Measurements from ENCODE around the gene CCDC122. TPM values are rescaled to one million over a fixed set of nuclear protein-coding genes. Genes with fewer than 3 reads are reported as not detected.
"Not testable (repeated sequence)": the region's sequence is repeated elsewhere in the genome, so short reads cannot be mapped to it uniquely, and the experiment has no call there.

The CCDC122 gene
- total RNA-seq, 4 donors from 2014 or later = 2.0 to 6.0 (median 3.6) TPM

GRCh38 chr13:43830497-43830881, 49.1 kb downstream of the CCDC122 start:
- Histone ChIP-seq H3K4me1 (no peaks in the 10 kb centered on the region), H3K27me3 (no peaks in the 10 kb centered on the region), H3K9me3 (no peaks in the 10 kb centered on the region), H3K27ac (no peak overlapping the region), H3K4me3 (no peak overlapping the region), H3K36me3 (no peaks in the 10 kb centered on the region)
- 24% methylated on average over 5 of the region's 5 CpGs for WGBS
- TF ChIP-seq POLR2A (IDR thresholded peaks at IDR 0.05) (no peak), POLR2AphosphoS5 (IDR thresholded peaks at IDR 0.05) (no peak), EP300 (IDR thresholded peaks at IDR 0.05) (no peak), CTCF (IDR thresholded peaks at IDR 0.05) (no peak)
- no peak for DNase-seq (ENCODE audit: low spot score in 2 of 2)

- not testable (repeated sequence) for H3K27me3 ChIP-seq; H3K27ac ChIP-seq; H3K4me1 ChIP-seq; H3K4me3 ChIP-seq; H3K9me3 ChIP-seq; H3K36me3 ChIP-seq; DNase-seq (ENCODE audit: low spot score in 2 of 2)
- WGBS = 88% methylated on average over 1 of the region's 1 CpG
Observed at GRCh38 chr13:43824656-43825055, 54.9 kb downstream of the CCDC122 start.

- WGBS = 36% methylated on average over 1 of the region's 1 CpG
- no peaks in the 10 kb centered on the region for H3K36me3 ChIP-seq
- no peak for DNase-seq (ENCODE audit: low spot score in 2 of 2)
- H3K4me3 ChIP-seq = no peak overlapping the region
- no peak overlapping the region for H3K27ac ChIP-seq
- H3K4me1 ChIP-seq = no peaks in the 10 kb centered on the region
- no peaks in the 10 kb centered on the region for H3K9me3 ChIP-seq
- TF ChIP-seq POLR2A (IDR thresholded peaks at IDR 0.05) (no peak), EP300 (IDR thresholded peaks at IDR 0.05) (no peak), CTCF (IDR thresholded peaks at IDR 0.05) (no peak), POLR2AphosphoS5 (IDR thresholded peaks at IDR 0.05) (no peak)
- H3K27me3 ChIP-seq = no peaks in the 10 kb centered on the region
Observed at GRCh38 chr13:43822969-43823368, 56.6 kb downstream of the CCDC122 start.

- H3K27ac ChIP-seq = no peak overlapping the region
- TF ChIP-seq POLR2AphosphoS5 (IDR thresholded peaks at IDR 0.05) = no peak
- TF ChIP-seq CTCF (IDR thresholded peaks at IDR 0.05) = no peak
- TF ChIP-seq EP300 (IDR thresholded peaks at IDR 0.05) = no peak
- TF ChIP-seq POLR2A (IDR thresholded peaks at IDR 0.05) = no peak
- WGBS = 87% methylated on average over 4 of the region's 4 CpGs
- H3K36me3 ChIP-seq = no peaks in the 10 kb centered on the region
- no peaks in the 10 kb centered on the region for H3K9me3 ChIP-seq
- no peaks in the 10 kb centered on the region for H3K27me3 ChIP-seq
- no peak for DNase-seq (ENCODE audit: low spot score in 2 of 2)
- H3K4me1 ChIP-seq = no peaks in the 10 kb centered on the region
- H3K4me3 ChIP-seq = no peak overlapping the region
Observed at GRCh38 chr13:43816401-43816889, 63.1 kb downstream of the CCDC122 start.

GRCh38 chr13:43815204-43815603, 64.3 kb downstream of the CCDC122 start:
- Histone ChIP-seq H3K27me3 (no peaks in the 10 kb centered on the region), H3K4me1 (no peaks in the 10 kb centered on the region), H3K27ac (no peak overlapping the region), H3K4me3 (no peak overlapping the region), H3K9me3 (no peaks in the 10 kb centered on the region), H3K36me3 (no peaks in the 10 kb centered on the region)
- TF ChIP-seq POLR2A (IDR thresholded peaks at IDR 0.05) = no peak
- no peak for TF ChIP-seq CTCF (IDR thresholded peaks at IDR 0.05)
- no peak for TF ChIP-seq POLR2AphosphoS5 (IDR thresholded peaks at IDR 0.05)
- no peak for TF ChIP-seq EP300 (IDR thresholded peaks at IDR 0.05)
- DNase-seq (ENCODE audit: low spot score in 2 of 2) = no peak
- 48% methylated on average over 2 of the region's 2 CpGs for WGBS

GRCh38 chr13:43808676-43809075, 70.9 kb downstream of the CCDC122 start:
- Histone ChIP-seq H3K36me3 (no peaks in the 10 kb centered on the region), H3K9me3 (no peaks in the 10 kb centered on the region), H3K4me1 (peaks cover 8% of the 10 kb centered on the region), H3K27ac (no peak overlapping the region), H3K27me3 (no peaks in the 10 kb centered on the region), H3K4me3 (no peak overlapping the region)
- no peak for DNase-seq (ENCODE audit: low spot score in 2 of 2)
- TF ChIP-seq POLR2A (IDR thresholded peaks at IDR 0.05) (no peak), EP300 (IDR thresholded peaks at IDR 0.05) (no peak), POLR2AphosphoS5 (IDR thresholded peaks at IDR 0.05) (no peak), CTCF (IDR thresholded peaks at IDR 0.05) (no peak)

All from suprapubic skin (tissue), 4 donors.